Measurements from ENCODE around the gene ERICH4. TPM values are rescaled to one million over a fixed set of nuclear protein-coding genes. Genes with fewer than 3 reads are reported as not detected.

ERICH4 gene
- total and polyA plus RNA-seq, 2 of the 13 experiments (the other 11 are each of a cell fraction or from before 2014, with no cell fraction given) = 0.40 to 0.64 TPM

- TF ChIP-seq ZNF609 (CRISPR knock-in tag; IDR thresholded peaks at IDR 0.05; ENCODE audit: borderline replicate concordance) = no peak
- no peak for TF ChIP-seq TERF1 (CRISPR knock-in tag; IDR thresholded peaks at IDR 0.05)
- no peak for TF ChIP-seq GATA4 (IDR thresholded peaks at IDR 0.05; ENCODE audit: borderline replicate concordance, low read depth)
- TF ChIP-seq NR1H2 (CRISPR knock-in tag; IDR thresholded peaks at IDR 0.05; ENCODE audit: borderline replicate concordance, low read depth) = no peak
- no peak for TF ChIP-seq HMGXB4 (CRISPR knock-in tag; IDR thresholded peaks at IDR 0.05; ENCODE audit: borderline replicate concordance in 1 of 2, low read depth in 1 of 2)
- TF ChIP-seq, protein P1, sequence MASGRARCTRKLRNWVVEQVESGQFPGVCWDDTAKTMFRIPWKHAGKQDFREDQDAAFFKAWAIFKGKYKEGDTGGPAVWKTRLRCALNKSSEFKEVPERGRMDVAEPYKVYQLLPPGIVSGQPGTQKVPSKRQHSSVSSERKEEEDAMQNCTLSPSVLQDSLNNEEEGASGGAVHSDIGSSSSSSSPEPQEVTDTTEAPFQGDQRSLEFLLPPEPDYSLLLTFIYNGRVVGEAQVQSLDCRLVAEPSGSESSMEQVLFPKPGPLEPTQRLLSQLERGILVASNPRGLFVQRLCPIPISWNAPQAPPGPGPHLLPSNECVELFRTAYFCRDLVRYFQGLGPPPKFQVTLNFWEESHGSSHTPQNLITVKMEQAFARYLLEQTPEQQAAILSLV (CRISPR knock-in tag; IDR thresholded peaks at IDR 0.05; ENCODE audit: borderline replicate concordance) = no peak
- TF ChIP-seq GZF1 (CRISPR knock-in tag; IDR thresholded peaks at IDR 0.05) = no peak
Observed at GRCh38 chr19:41407271-41407670, 35.7 kb upstream of the ERICH4 start (continued).

Data from HepG2 (cell line).